ENCODE data around the gene MAPK8IP2.

Gene MAPK8IP2

GRCh38 chr22:50607659-50608020 is 7.0 kb downstream of the MAPK8IP2 start:
- no peak for TF ChIP-seq SIN3A (IDR thresholded peaks at IDR 0.05; ENCODE audit: borderline replicate concordance, insufficient read depth, low read length)
- TF ChIP-seq FOXP2 (optimal IDR thresholded peaks at IDR 0.05; ENCODE audit: borderline replicate concordance, extremely low read depth, extremely low read length, insufficient read depth) = no peak
- TF ChIP-seq TAF1 (IDR thresholded peaks at IDR 0.05; ENCODE audit: borderline replicate concordance, insufficient read depth, low read length) = no peak
- no peak for TF ChIP-seq REST (IDR thresholded peaks at IDR 0.05; ENCODE audit: insufficient read depth in 1 of 2, low read depth in 2 of 2, low read length in 2 of 2)
- TF ChIP-seq POLR2AphosphoS5 (IDR thresholded peaks at IDR 0.05; ENCODE audit: low read depth, low read length) = no peak

- no peak for TF ChIP-seq REST (IDR thresholded peaks at IDR 0.05; ENCODE audit: insufficient read depth in 1 of 2, low read depth in 2 of 2, low read length in 2 of 2)
These were observed 8.4 kb downstream of the MAPK8IP2 start for GRCh38 chr22:50608996-50609395.

DNA sequence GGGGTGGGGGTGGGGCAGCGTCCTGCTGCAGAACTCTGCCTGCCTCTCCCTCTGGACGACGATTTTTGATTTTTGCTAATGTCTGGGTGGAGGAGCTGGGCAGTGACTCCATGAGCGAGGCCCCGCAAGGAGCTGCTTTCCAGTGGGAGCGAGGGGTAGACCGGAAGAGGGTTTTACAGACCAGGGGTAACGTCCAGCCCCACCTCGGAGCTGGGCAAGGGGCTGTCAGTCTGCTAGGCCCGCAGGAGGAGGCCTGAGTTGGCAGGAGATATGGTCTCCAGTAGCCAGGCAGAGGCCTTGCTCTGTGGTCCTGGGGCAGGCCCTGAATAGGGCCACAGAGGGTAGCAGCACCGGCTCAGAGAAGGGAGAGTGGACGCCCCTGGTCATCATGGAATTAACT is 9.0 kb downstream of the MAPK8IP2 start:
- TF ChIP-seq POLR2AphosphoS5 (IDR thresholded peaks at IDR 0.05; ENCODE audit: low read depth, low read length) (no peak), SIN3A (IDR thresholded peaks at IDR 0.05; ENCODE audit: borderline replicate concordance, insufficient read depth, low read length) (no peak), TAF1 (IDR thresholded peaks at IDR 0.05; ENCODE audit: borderline replicate concordance, insufficient read depth, low read length) (no peak), REST (IDR thresholded peaks at IDR 0.05; ENCODE audit: insufficient read depth in 1 of 2, low read depth in 2 of 2, low read length in 2 of 2) (no peak), FOXP2 (optimal IDR thresholded peaks at IDR 0.05; ENCODE audit: borderline replicate concordance, extremely low read depth, extremely low read length, insufficient read depth) (no peak)

DNA sequence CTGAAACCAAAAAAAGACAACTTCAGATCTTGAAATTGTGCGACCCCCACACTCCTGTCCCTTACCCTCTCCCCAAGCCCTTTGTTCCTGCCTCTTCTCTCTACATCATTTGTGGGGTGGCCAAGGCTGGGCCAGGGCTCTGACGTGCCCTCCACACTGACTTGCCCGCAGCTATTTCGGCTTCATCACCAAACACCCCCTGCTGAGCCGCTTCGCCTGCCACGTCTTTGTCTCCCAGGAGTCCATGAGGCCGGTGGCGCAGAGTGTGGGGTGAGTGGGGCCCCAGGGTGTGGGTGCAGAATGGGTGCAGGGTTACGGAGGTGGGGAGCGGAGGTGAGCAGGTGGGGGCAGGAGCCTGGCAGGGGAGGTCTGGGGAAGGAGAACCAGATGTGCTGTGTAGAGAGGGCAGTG is 9.5 kb downstream of the MAPK8IP2 start:
- TF ChIP-seq REST (IDR thresholded peaks at IDR 0.05; ENCODE audit: insufficient read depth in 1 of 2, low read depth in 2 of 2, low read length in 2 of 2) (no peak), POLR2AphosphoS5 (IDR thresholded peaks at IDR 0.05; ENCODE audit: low read depth, low read length) (no peak), TAF1 (IDR thresholded peaks at IDR 0.05; ENCODE audit: borderline replicate concordance, insufficient read depth, low read length) (no peak), SIN3A (IDR thresholded peaks at IDR 0.05; ENCODE audit: borderline replicate concordance, insufficient read depth, low read length) (no peak), FOXP2 (optimal IDR thresholded peaks at IDR 0.05; ENCODE audit: borderline replicate concordance, extremely low read depth, extremely low read length, insufficient read depth) (no peak)

DNA sequence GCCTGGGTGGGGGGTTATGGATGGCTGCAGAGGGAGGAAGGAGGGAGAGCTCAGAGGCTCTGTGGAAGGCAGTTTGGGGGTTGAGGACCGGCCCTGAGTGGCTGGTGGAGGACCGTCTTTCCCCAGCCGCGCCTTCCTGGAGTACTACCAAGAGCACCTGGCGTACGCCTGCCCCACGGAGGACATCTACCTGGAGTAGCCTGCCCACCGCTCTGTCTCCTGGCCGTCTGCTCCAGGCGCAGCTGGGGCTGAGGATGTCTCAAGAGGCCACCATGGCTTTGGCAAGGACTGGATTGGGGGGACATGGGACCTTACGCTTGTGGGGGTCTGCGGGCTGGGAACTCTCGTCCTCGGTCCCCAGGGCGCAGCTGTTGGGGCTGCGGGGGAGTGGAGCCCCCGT is 10.0 kb downstream of the MAPK8IP2 start:
- TF ChIP-seq POLR2AphosphoS5 (IDR thresholded peaks at IDR 0.05; ENCODE audit: low read depth, low read length) (no peak), TAF1 (IDR thresholded peaks at IDR 0.05; ENCODE audit: borderline replicate concordance, insufficient read depth, low read length) (no peak), REST (IDR thresholded peaks at IDR 0.05; ENCODE audit: insufficient read depth in 1 of 2, low read depth in 2 of 2, low read length in 2 of 2) (no peak), FOXP2 (optimal IDR thresholded peaks at IDR 0.05; ENCODE audit: borderline replicate concordance, extremely low read depth, extremely low read length, insufficient read depth) (no peak), SIN3A (IDR thresholded peaks at IDR 0.05; ENCODE audit: borderline replicate concordance, insufficient read depth, low read length) (no peak)
